K562 treated with DMSO at 1 percent for 4 hours (cell line): ENCODE measurements around the gene C12orf57. TPM values are rescaled to one million over a fixed set of nuclear protein-coding genes. Genes with fewer than 3 reads are reported as not detected.

Experiments used
- total RNA-seq: library from RNA; unstranded; fragments of 300-600 nt; gene quantifications from 2 replicates; pipeline ENCODE4 v1.2.3, GENCODE V29; 2022; ENCODE audit not compliant: insufficient read depth

C12orf57 gene
- 524 and 553 TPM in 2 replicates for total RNA-seq

DNA sequence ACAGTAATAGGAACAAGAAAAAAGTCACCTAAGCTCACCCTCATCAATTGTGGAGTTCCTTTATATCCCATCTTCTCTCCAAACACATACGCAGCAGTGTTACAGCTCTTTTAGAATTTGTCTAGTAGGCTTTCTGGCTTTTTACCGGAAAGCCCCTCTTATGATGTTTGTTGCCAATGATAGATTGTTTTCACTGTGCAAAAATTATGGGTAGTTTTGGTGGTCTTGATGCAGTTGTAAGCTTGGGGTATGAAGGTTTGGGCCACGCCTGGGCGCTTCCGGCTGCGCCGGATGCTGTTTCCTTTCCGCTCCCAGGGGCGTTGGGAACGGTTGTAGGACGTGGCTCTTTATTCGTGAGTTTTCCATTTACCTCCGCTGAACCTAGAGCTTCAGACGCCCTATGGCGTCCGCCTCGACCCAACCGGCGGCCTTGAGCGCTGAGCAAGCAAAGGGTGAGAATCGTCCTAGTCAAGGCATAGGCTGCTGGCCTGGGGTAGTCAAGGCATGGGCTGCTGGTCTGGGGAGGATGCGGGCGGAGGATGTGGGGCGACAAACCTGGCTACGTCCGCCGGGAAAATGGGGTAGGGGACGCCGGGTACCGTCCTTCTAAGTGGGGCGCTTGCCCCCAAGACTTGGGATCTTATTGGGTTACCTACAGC lies at the start of gene C12orf57, which contains the start of gene RNU7-1:
Gene C12orf57, plus strand, starts transcription at position 301 of the 659 bp plus-strand sequence. Its CDS starts 100 bp downstream, at position 401.
Gene RNU7-1, plus strand, starts transcription at position 95 of the 659 bp plus-strand sequence.

GRCh38 chr12:6904280-6905276 lies 39.2 kb upstream of the C12orf57 start, which contains the start of gene LRRC23:
LRRC23 (plus strand) TSS chr12:6904822; CDS start chr12:6905634, 812 bp downstream.

GRCh38 chr12:6914246-6914946 lies 29.4 kb upstream of the C12orf57 start, which contains the start of gene ENO2:
ENO2 (plus strand) TSS chr12:6914580; CDS start chr12:6915833, 1,253 bp downstream.

GRCh38 chr12:6927379-6928021 lies 16.3 kb upstream of the C12orf57 start, which contains the start of gene ATN1:
ATN1 (plus strand) TSS chr12:6927959; CDS start chr12:6934002, 6,043 bp downstream.

GRCh38 chr12:6950811-6951540 lies 7.2 kb downstream of the C12orf57 start, which contains the start of gene PTPN6:
PTPN6 (plus strand) TSS chr12:6951356; CDS start chr12:6951513, 157 bp downstream.

Other genes starting within 250 kb of the C12orf57 start
- not detected in 2 replicates for gene PIANP, start 243.2 kb upstream of the C12orf57 start, total RNA-seq
- gene COPS7A, start 220.0 kb upstream of the C12orf57 start, total RNA-seq: 33.5 and 37.2 TPM in 2 replicates
- 148 and 156 TPM in 2 replicates for gene MLF2, start 190.9 kb upstream of the C12orf57 start, total RNA-seq
- gene PTMS, start 177.7 kb upstream of the C12orf57 start, total RNA-seq: 322 and 327 TPM in 2 replicates
- gene LAG3, start 171.5 kb upstream of the C12orf57 start, total RNA-seq: 2.2 and 2.8 TPM in 2 replicates
- not detected in 2 replicates for gene CD4, start 154.5 kb upstream of the C12orf57 start, total RNA-seq
- gene GPR162, start 122.2 kb upstream of the C12orf57 start, total RNA-seq: 1.8 and 3.1 TPM in 2 replicates
- 11.9 and 14.1 TPM in 2 replicates for gene P3H3, start 115.6 kb upstream of the C12orf57 start, total RNA-seq
- gene GNB3, start 103.1 kb upstream of the C12orf57 start, total RNA-seq: 3.6 and 4.6 TPM in 2 replicates
- gene CDCA3, start 92.7 kb upstream of the C12orf57 start, total RNA-seq: 20.1 and 29.7 TPM in 2 replicates
- 50.5 and 51.1 TPM in 2 replicates for gene USP5, start 91.9 kb upstream of the C12orf57 start, total RNA-seq
- 475 and 496 TPM in 2 replicates for gene TPI1, start 76.5 kb upstream of the C12orf57 start, total RNA-seq
- gene SPSB2, start 70.7 kb upstream of the C12orf57 start, total RNA-seq: 2.5 and 5.2 TPM in 2 replicates
- gene LRRC23, start 39.2 kb upstream of the C12orf57 start, total RNA-seq: 4.7 and 5.7 TPM in 2 replicates
- gene ENO2, start 29.4 kb upstream of the C12orf57 start, total RNA-seq: 33.9 and 35.4 TPM in 2 replicates
- 34.8 and 43.7 TPM in 2 replicates for gene ATN1, start 16.1 kb upstream of the C12orf57 start, total RNA-seq
- not detected in 2 replicates for gene RNU7-1, start 206 bp upstream of the C12orf57 start, total RNA-seq
- gene PTPN6, start 7.3 kb downstream of the C12orf57 start, total RNA-seq: 6.5 and 16.4 TPM in 2 replicates
- 297 and 310 TPM in 2 replicates for gene PHB2, start 26.6 kb downstream of the C12orf57 start, total RNA-seq
- gene EMG1, start 26.9 kb downstream of the C12orf57 start, total RNA-seq: 7.9 and 15.0 TPM in 2 replicates
- 23.4 and 23.6 TPM in 2 replicates for gene LPCAT3, start 74.5 kb downstream of the C12orf57 start, total RNA-seq
- 0.81 and 1.7 TPM in 2 replicates for gene C1S, start 116.7 kb downstream of the C12orf57 start, total RNA-seq
- 3.0 and 5.2 TPM in 2 replicates for gene C1R, start 148.4 kb downstream of the C12orf57 start, total RNA-seq
- 13.2 and 18.7 TPM in 2 replicates for gene C1RL, start 165.2 kb downstream of the C12orf57 start, total RNA-seq
- 4.6 and 9.7 TPM in 2 replicates for gene RBP5, start 184.9 kb downstream of the C12orf57 start, total RNA-seq
- gene CLSTN3, start 186.3 kb downstream of the C12orf57 start, total RNA-seq: 12.1 and 20.9 TPM in 2 replicates
- gene PEX5, start 245.7 kb downstream of the C12orf57 start, total RNA-seq: 11.2 and 15.6 TPM in 2 replicates